Glutamatergic neuron (in vitro differentiated cells): ENCODE data around the gene SEC14L1. TPM values are rescaled to one million over a fixed set of nuclear protein-coding genes. Genes with fewer than 3 reads are reported as not detected.
"Not testable (repeated sequence)": the region's sequence is repeated elsewhere in the genome, so short reads cannot be mapped to it uniquely, and the experiment has no call there.

ENCODE experiments used
- DNase-seq: peaks from one replicate; pipeline ENCODE4 v3.0.0; 2022
- H3K27ac Mint-ChIP-seq: one replicate; pipeline ENCODE4 v1.8.0; 2020; ENCODE audit warnings: mild to moderate bottlenecking, mixed read lengths, inconsistent platforms; ENCODE audit not compliant: unreplicated experiment
- H3K27me3 Mint-ChIP-seq: one replicate; pipeline ENCODE4 v1.8.0; 2020; ENCODE audit warnings: mild to moderate bottlenecking, moderate library complexity, mixed read lengths, inconsistent platforms; ENCODE audit not compliant: unreplicated experiment
- H3K36me3 Mint-ChIP-seq: one replicate; pipeline ENCODE4 v1.8.0; 2020; ENCODE audit warnings: mild to moderate bottlenecking, mixed read lengths, inconsistent platforms; ENCODE audit not compliant: unreplicated experiment
- H3K4me1 Mint-ChIP-seq: one replicate; pipeline ENCODE4 v1.8.0; 2020; ENCODE audit warnings: mild to moderate bottlenecking, low read depth, mixed read lengths, inconsistent platforms; ENCODE audit not compliant: unreplicated experiment
- H3K4me3 Mint-ChIP-seq: one replicate; pipeline ENCODE4 v1.8.0; 2020; ENCODE audit warnings: mild to moderate bottlenecking, mixed read lengths, inconsistent platforms; ENCODE audit not compliant: unreplicated experiment
- H3K9me3 Mint-ChIP-seq: one replicate; pipeline ENCODE4 v1.8.0; 2020; ENCODE audit warnings: mild to moderate bottlenecking, moderate library complexity, mixed read lengths, inconsistent platforms; ENCODE audit not compliant: unreplicated experiment
- total RNA-seq: library from RNA; stranded (reverse); fragmentation: NEBNext Ultra II Directional; extraction: Animal tissue kit (Norgen Biotek cat#: 25700); gene quantifications from one replicate; pipeline ENCODE4 v1.2.1, GENCODE V29; 2021; ENCODE audit not compliant: unreplicated experiment
- TF ChIP-seq, protein P1 (sequence below): fragments of 200-600 bp; sonication (generic); IDR thresholded peaks from one replicate; pipeline ENCODE4 v1.5.0; 2021; ENCODE audit not compliant: partially characterized antibody, unreplicated experiment

Gene SEC14L1
- total RNA-seq, 1 donor from 2014 or later: 104 TPM

- Mint-ChIP-seq H3K4me3 (no peak overlapping the region), H3K27me3 (no peaks in the 10 kb centered on the region), H3K36me3 (no peaks in the 10 kb centered on the region), H3K27ac (no peak overlapping the region), H3K4me1 (no peaks in the 10 kb centered on the region), H3K9me3 (no peaks in the 10 kb centered on the region)
- no peak for DNase-seq
- TF ChIP-seq, protein P1, sequence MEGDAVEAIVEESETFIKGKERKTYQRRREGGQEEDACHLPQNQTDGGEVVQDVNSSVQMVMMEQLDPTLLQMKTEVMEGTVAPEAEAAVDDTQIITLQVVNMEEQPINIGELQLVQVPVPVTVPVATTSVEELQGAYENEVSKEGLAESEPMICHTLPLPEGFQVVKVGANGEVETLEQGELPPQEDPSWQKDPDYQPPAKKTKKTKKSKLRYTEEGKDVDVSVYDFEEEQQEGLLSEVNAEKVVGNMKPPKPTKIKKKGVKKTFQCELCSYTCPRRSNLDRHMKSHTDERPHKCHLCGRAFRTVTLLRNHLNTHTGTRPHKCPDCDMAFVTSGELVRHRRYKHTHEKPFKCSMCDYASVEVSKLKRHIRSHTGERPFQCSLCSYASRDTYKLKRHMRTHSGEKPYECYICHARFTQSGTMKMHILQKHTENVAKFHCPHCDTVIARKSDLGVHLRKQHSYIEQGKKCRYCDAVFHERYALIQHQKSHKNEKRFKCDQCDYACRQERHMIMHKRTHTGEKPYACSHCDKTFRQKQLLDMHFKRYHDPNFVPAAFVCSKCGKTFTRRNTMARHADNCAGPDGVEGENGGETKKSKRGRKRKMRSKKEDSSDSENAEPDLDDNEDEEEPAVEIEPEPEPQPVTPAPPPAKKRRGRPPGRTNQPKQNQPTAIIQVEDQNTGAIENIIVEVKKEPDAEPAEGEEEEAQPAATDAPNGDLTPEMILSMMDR: no peak
Observed at GRCh38 chr17:77132411-77133086, 8.2 kb upstream of the SEC14L1 start.

DNA sequence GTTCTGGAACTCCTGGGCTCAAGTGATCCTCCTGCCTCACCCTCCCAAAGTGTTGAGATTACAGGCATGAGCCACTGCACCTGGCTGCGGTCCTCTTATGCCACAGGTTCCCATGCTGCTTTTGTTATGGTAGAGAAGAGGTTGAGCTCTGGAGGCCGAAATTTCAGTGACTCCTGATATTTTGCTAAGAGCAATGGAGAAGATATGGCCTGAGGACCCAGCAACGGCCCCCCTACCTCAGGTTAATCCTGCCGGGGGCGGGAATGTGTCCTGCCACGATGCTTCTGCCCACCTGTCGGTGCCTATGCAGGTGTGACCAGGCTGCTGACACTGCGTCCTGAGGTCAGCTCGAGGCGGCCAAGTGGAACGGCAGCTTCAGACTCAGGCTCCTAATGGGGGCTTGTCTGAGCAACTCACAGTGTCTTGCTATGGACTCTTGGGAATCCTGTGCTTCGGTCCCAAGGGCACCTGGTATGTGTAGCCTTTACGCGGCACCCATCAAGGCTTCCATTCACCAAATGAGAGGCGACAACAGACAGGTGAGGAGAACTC, 7.6 kb upstream of the SEC14L1 start:
- Mint-ChIP-seq H3K4me1 (no peaks in the 10 kb centered on the region), H3K9me3 (peaks cover 5% of the 10 kb centered on the region), H3K27me3 (no peaks in the 10 kb centered on the region), H3K36me3 (peaks cover 3% of the 10 kb centered on the region), H3K4me3 (no peak overlapping the region), H3K27ac (no peak overlapping the region)
- DNase-seq: no peak
- TF ChIP-seq, protein P1: no peak

DNA sequence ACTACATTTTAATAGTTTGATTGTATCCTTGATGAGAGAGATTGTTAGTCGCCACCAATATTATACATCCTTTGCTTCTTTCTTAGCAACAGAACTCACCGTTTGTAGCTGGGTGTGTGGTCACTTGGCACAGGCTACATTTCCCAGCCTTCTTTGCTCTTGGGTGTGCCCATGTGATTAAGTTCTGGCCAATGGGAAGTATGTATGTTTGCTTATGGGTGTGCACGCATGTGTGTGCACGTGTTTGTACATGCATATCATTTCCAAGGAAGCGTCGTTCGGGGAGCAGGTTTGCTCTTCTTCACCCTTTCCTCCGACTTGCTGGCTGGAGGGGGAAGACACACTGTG, 4.4 kb upstream of the SEC14L1 start:
- H3K27ac Mint-ChIP-seq: no peak overlapping the region
- peaks cover 4% of the 10 kb centered on the region for H3K36me3 Mint-ChIP-seq
- H3K4me3 Mint-ChIP-seq: no peak overlapping the region
- TF ChIP-seq, protein P1: no peak
- H3K4me1 Mint-ChIP-seq: no peaks in the 10 kb centered on the region
- peaks cover 7% of the 10 kb centered on the region for H3K9me3 Mint-ChIP-seq
- H3K27me3 Mint-ChIP-seq: peaks cover under 1% of the 10 kb centered on the region
- DNase-seq: no peak

- Mint-ChIP-seq H3K27ac (no peak overlapping the region), H3K4me1 (no peaks in the 10 kb centered on the region), H3K36me3 (peaks cover 4% of the 10 kb centered on the region), H3K4me3 (no peak overlapping the region), H3K27me3 (peaks cover 4% of the 10 kb centered on the region), H3K9me3 (peaks cover 7% of the 10 kb centered on the region)
- TF ChIP-seq, protein P1: no peak
- DNase-seq: no peak
Observed at GRCh38 chr17:77137111-77137510, 3.7 kb upstream of the SEC14L1 start.

DNA sequence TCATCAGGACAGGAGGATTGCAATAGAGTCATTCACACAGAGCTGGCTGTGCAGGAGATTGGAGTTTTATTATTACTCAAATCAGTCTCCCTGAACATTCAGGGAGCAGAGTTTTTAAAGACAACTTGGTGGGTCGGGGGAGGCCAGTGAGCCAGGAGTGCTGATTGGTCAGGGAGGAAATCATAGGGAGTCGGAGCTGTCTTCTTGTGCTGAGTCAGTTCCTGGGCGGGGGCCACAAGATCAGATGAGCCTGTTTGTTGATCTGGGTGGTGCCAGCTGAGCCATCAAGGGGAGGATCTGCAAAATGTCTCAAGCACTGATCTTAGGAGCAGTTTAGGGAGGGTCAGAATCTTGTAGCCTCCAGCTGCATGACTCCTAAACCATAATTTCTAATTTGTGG, 2.9 kb upstream of the SEC14L1 start:
- not testable (repeated sequence) for H3K9me3 Mint-ChIP-seq, H3K4me1 Mint-ChIP-seq, H3K27ac Mint-ChIP-seq, H3K4me3 Mint-ChIP-seq, DNase-seq, H3K27me3 Mint-ChIP-seq, H3K36me3 Mint-ChIP-seq
